ENCODE measurements around the gene RPS21.

DNA sequence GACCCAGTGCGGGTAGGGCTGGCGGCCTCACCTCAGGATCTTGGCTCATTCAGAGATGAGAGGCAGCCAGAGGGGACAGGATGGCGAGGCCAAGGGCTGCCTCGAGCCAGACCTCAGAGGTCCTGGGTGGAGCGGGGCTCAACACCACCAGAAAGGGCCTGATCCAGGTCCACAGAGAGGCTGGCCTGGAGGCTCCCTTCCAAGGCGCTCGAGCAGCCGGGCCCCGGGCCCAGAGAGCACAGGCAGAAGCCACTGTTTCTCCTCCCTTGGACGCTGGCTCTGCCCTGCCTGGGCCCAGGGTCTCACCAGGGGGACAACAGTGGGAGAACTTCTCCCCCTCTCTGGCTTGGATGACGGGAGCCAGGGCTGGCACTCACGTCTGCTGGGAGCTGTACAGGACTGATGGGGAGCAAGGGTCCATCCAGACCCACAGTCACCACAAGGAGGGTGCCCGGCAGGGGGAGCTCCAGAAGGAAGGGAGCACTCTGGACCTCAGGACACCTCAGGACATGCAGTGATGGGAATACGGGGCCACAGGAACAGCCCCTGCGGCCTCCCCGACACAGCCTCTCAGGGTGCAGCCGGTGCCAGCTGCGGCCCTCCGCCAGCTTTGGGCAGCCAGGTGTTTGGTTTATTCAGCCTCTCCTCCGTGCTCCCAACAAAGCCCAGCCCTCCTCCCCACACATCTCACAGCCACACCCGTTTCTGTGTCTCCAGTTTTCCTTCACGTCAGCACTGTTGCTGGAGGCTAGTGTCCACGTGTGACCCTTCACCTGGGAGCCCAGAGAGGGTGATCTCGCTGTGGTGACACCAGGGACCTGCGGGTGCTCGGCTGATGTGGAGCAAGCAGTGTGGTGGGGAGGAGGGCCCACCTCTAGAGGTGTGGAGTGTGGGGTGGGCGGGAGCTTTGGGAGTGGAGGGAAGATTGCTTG is 8.7 kb downstream of the RPS21 start:
- TF ChIP-seq SP1 (IDR thresholded peaks at IDR 0.05) (no peak), GABPA (IDR thresholded peaks at IDR 0.05 in 1 of 2, conservative IDR thresholded peaks at IDR 0.05 in 1 of 2) (no peak), YY1 (IDR thresholded peaks at IDR 0.05) (no peak)

All from liver (tissue), 2 donors.